ENCODE results near the gene SPINDOC. TPM values are rescaled to one million over a fixed set of nuclear protein-coding genes. Genes with fewer than 3 reads are reported as not detected.

The SPINDOC gene
- total RNA-seq, 1 experiment from 2014 or later = 50.9 TPM

DNA sequence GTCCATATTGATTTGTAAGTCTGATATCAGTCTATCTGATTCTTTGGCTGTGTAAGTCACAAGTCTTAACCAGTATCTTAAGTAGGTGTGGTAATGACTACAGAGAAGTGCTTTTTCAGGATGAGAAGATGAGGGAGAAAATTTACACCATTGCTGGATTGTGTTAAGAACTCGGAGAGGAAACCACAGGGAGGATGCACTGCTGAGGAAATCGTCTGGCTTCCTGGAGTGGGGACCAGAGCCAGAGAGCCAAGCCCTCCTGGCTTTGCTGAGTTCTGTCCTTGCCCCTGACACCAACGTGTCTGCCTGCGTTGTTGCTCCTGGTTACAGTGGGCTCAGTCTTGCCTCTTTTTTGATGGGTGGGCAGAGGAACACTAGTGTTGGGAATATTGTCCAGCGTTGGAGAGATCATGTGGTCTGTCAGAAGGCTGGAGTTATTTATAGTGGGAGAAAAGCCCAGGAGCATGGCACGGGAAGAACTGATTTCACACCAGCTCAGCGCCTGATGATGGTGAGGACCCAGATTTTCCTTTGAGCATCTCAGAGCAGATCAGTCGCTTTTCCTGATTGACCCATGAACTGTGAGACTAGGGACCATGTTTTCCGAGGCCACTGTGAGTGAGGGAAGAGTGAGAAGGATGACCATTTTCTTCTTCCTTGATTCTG, 55.3 kb downstream of the SPINDOC start:
- no peaks in the 10 kb centered on the region for H3K9me2 ChIP-seq (ENCODE audit: insufficient read depth)
- intact Hi-C loops (cut with micrococcal nuclease) = no loop called here
- H3K9ac ChIP-seq (ENCODE audit: low read length) = no peak overlapping the region
- H4K20me1 ChIP-seq (ENCODE audit: insufficient read depth) = peaks cover 5% of the 10 kb centered on the region; the same call in 1 of the 2 replicates
- no peak for DNase-seq (ENCODE audit: low read depth, low spot score)
- H3K4me2 ChIP-seq (ENCODE audit: low read length) = no peak overlapping the region
- ChIA-PET RAD21 (ENCODE audit: low non-redundant PET in 1 of 2, low total read pairs in 2 of 2, uncharacterized antibody in 2 of 2, unreplicated experiment in 2 of 2) (no interaction called here), CTCF (no interaction called here), POLR2A (no interaction called here)
- ATAC-seq = no peak
- H3K4me3 ChIP-seq (replicated peaks in 1 of 2; ENCODE audit: low read depth in 1 of 2, low read length in 2 of 2) = no peak overlapping the region
- peaks cover 86% of the 10 kb centered on the region for H3K79me2 ChIP-seq (ENCODE audit: insufficient read depth, low read length)
- no peak overlapping the region for H3K27ac ChIP-seq (ENCODE audit: low read depth, low read length)
- no peak overlapping the region for H2AFZ ChIP-seq (ENCODE audit: low read depth, low read length, poor library complexity, severe bottlenecking)
- H3K9me3 ChIP-seq (ENCODE audit: control insufficient read depth in 1 of 2, insufficient read depth in 1 of 2, low read depth in 1 of 2, low read length in 2 of 2) = no peaks in the 10 kb centered on the region
- H3K27me3 ChIP-seq (ENCODE audit: insufficient read depth, low read length) = no peaks in the 10 kb centered on the region
- H3K4me1 ChIP-seq (ENCODE audit: control insufficient read depth in 1 of 2, insufficient read depth in 2 of 2, low read length in 2 of 2) = peaks cover 7 to 26% of the 10 kb centered on the region in 2 experiments
- TF ChIP-seq EGR1 (IDR thresholded peaks at IDR 0.05; ENCODE audit: low read depth) (no peak), TCF7L2 (IDR thresholded peaks at IDR 0.05; ENCODE audit: borderline replicate concordance, extremely low read depth, insufficient read depth, insufficient read length) (no peak), EZH2 (IDR thresholded peaks at IDR 0.05) (no peak), POLR2AphosphoS5 (IDR thresholded peaks at IDR 0.05; ENCODE audit: low read depth, low read length) (no peak), ZNF274 (IDR thresholded peaks at IDR 0.05; ENCODE audit: low read depth, low read length) (no peak), RAD21 (IDR thresholded peaks at IDR 0.05; ENCODE audit: low read depth) (no peak), ATF3 (IDR thresholded peaks at IDR 0.05) (no peak)
- peaks cover 0 to 5% of the 10 kb centered on the region in 2 experiments; a peak in 1 of 4 replicates for H3K36me3 ChIP-seq (ENCODE audit: control insufficient read depth in 1 of 2, insufficient read depth in 2 of 2, low read length in 2 of 2)
- no TSS peak for BruUV-seq (replicated peaks)

DNA sequence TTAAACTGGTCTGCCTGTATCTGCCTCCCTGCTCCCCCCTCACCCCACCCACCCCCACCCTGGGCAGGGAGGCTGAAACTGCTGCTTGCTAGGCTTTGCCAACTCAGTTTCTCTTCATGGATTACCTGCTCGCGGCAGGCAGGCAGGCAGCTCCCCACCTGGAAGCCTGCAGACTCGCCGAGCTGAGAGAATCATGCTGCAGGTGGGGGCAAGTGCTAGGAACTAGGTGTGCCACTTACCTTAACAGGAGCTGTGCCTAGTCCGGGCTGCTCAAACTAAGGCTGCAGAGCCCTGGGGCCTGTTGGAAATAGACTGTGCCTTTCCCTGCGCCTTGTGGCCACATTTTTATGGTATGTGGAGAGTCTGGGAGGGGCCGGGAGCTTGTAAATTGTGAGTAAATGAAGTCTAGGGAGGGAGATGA, 55.9 kb downstream of the SPINDOC start:
- POLR2A ChIA-PET = no interaction called here
- CTCF ChIA-PET = no interaction called here
- no peak for DNase-seq (ENCODE audit: low read depth, low spot score)
- TF ChIP-seq EZH2phosphoT487 (IDR thresholded peaks at IDR 0.05; ENCODE audit: borderline replicate concordance) (no peak), SP1 (IDR thresholded peaks at IDR 0.05; ENCODE audit: low read depth) (no peak), EGR1 (IDR thresholded peaks at IDR 0.05; ENCODE audit: low read depth) (no peak), EZH2 (IDR thresholded peaks at IDR 0.05) (no peak), ZFX (IDR thresholded peaks at IDR 0.05) (no peak), YY1 (IDR thresholded peaks at IDR 0.05; ENCODE audit: extremely low read depth, insufficient replicate concordance, low read depth, low read length) (no peak), POLR2A (IDR thresholded peaks at IDR 0.05; ENCODE audit: borderline replicate concordance, extremely low read depth, insufficient read depth, insufficient read length) (no peak), JUND (IDR thresholded peaks at IDR 0.05) (no peak), POLR2AphosphoS5 (IDR thresholded peaks at IDR 0.05; ENCODE audit: low read depth, low read length) (no peak), SIN3A (IDR thresholded peaks at IDR 0.05; ENCODE audit: low read depth) (no peak)
- TF ChIP-seq, protein P1, sequence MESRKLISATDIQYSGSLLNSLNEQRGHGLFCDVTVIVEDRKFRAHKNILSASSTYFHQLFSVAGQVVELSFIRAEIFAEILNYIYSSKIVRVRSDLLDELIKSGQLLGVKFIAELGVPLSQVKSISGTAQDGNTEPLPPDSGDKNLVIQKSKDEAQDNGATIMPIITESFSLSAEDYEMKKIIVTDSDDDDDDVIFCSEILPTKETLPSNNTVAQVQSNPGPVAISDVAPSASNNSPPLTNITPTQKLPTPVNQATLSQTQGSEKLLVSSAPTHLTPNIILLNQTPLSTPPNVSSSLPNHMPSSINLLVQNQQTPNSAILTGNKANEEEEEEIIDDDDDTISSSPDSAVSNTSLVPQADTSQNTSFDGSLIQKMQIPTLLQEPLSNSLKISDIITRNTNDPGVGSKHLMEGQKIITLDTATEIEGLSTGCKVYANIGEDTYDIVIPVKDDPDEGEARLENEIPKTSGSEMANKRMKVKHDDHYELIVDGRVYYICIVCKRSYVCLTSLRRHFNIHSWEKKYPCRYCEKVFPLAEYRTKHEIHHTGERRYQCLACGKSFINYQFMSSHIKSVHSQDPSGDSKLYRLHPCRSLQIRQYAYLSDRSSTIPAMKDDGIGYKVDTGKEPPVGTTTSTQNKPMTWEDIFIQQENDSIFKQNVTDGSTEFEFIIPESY (IDR thresholded peaks at IDR 0.05; ENCODE audit: extremely low read depth, insufficient replicate concordance, low read length) = no peak
- TF ChIP-seq, protein P2, sequence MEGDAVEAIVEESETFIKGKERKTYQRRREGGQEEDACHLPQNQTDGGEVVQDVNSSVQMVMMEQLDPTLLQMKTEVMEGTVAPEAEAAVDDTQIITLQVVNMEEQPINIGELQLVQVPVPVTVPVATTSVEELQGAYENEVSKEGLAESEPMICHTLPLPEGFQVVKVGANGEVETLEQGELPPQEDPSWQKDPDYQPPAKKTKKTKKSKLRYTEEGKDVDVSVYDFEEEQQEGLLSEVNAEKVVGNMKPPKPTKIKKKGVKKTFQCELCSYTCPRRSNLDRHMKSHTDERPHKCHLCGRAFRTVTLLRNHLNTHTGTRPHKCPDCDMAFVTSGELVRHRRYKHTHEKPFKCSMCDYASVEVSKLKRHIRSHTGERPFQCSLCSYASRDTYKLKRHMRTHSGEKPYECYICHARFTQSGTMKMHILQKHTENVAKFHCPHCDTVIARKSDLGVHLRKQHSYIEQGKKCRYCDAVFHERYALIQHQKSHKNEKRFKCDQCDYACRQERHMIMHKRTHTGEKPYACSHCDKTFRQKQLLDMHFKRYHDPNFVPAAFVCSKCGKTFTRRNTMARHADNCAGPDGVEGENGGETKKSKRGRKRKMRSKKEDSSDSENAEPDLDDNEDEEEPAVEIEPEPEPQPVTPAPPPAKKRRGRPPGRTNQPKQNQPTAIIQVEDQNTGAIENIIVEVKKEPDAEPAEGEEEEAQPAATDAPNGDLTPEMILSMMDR (IDR thresholded peaks at IDR 0.05 in 2 of 3, conservative IDR thresholded peaks at IDR 0.05 in 1 of 3; ENCODE audit: borderline replicate concordance in 1 of 3, insufficient read depth in 1 of 3, low read depth in 2 of 3, low read length in 2 of 3) = no peak

More for the DNA sequence above, 55.9 kb downstream of the SPINDOC start:
- Histone ChIP-seq H3K27me3 (ENCODE audit: insufficient read depth, low read length) (no peaks in the 10 kb centered on the region), H3K79me2 (ENCODE audit: insufficient read depth, low read length) (peaks cover 91% of the 10 kb centered on the region), H3K9me3 (ENCODE audit: control insufficient read depth in 1 of 2, insufficient read depth in 1 of 2, low read depth in 1 of 2, low read length in 2 of 2) (no peaks in the 10 kb centered on the region), H3K27ac (ENCODE audit: low read depth, low read length) (no peak overlapping the region), H3K9me2 (ENCODE audit: insufficient read depth) (no peaks in the 10 kb centered on the region), H3K36me3 (ENCODE audit: control insufficient read depth in 1 of 2, insufficient read depth in 2 of 2, low read length in 2 of 2) (peaks cover 0 to 5% of the 10 kb centered on the region in 2 experiments; a peak in 1 of 4 replicates), H4K20me1 (ENCODE audit: insufficient read depth) (peaks cover 5% of the 10 kb centered on the region; the same call in 1 of the 2 replicates), H3K4me1 (ENCODE audit: control insufficient read depth in 1 of 2, insufficient read depth in 2 of 2, low read length in 2 of 2) (peaks cover 7 to 26% of the 10 kb centered on the region in 2 experiments), H3K9ac (ENCODE audit: low read length) (no peak overlapping the region), H3K4me3 (replicated peaks in 1 of 2; ENCODE audit: low read depth in 1 of 2, low read length in 2 of 2) (no peak overlapping the region), H3K4me2 (ENCODE audit: low read length) (no peak overlapping the region), H2AFZ (ENCODE audit: low read depth, low read length, poor library complexity, severe bottlenecking) (no peak overlapping the region)
- BruUV-seq (replicated peaks) = no TSS peak
- RAD21 ChIA-PET (ENCODE audit: low non-redundant PET in 1 of 2, low total read pairs in 2 of 2, uncharacterized antibody in 2 of 2, unreplicated experiment in 2 of 2) = no interaction called here
- no peak for ATAC-seq
- intact Hi-C loops (cut with micrococcal nuclease) = no loop called here
